Skin epidermis (tissue), 12 donors: ENCODE data around the gene INTS13.
"Not testable (repeated sequence)": the region's sequence is repeated elsewhere in the genome, so short reads cannot be mapped to it uniquely, and the experiment has no call there.

Experiments
- H3K27ac ChIP-seq, 21 experiments: fragments of 200-600 bp; sonication (generic) in 11 of 21; one replicate each; pipeline ENCODE4 v1.5.0; 2020; ENCODE audit warnings: mild to moderate bottlenecking in 3 of 21, inconsistent platforms in 2 of 21, moderate library complexity in 2 of 21
- H3K4me3 ChIP-seq, 7 experiments: fragments of 200-600 bp; sonication (generic) in 2 of 7; one replicate each; pipeline ENCODE4 v1.5.0; 2020; ENCODE audit warnings: inconsistent platforms in 2 of 7, mild to moderate bottlenecking in 2 of 7, moderate library complexity in 1 of 7

The INTS13 gene

GRCh38 chr12:26937863-26938700 lies at the start of gene INTS13, which contains the start of gene FGFR1OP2:
INTS13 (minus strand) TSS chr12:26937981; CDS start chr12:26936803, 1,178 bp downstream.
FGFR1OP2 (plus strand) TSS chr12:26938470; CDS start chr12:26954159, 15,689 bp downstream.
- Histone ChIP-seq H3K4me3 (peak within 1 kb of the TSS; percentile 73 to 94 (median 85)), H3K27ac (peak within 1 kb of the TSS; percentile 63 to 100 (median 98))

GRCh38 chr12:26982866-26983265 lies 45.1 kb upstream of the INTS13 start:
- no peak overlapping the region for H3K27ac ChIP-seq
- no peak overlapping the region for H3K4me3 ChIP-seq

- no peak overlapping the region for H3K4me3 ChIP-seq
- H3K27ac ChIP-seq = no peak overlapping the region
These were observed 42.0 kb upstream of the INTS13 start for GRCh38 chr12:26979733-26980132.

GRCh38 chr12:26978801-26979200 lies 41.0 kb upstream of the INTS13 start:
- Histone ChIP-seq H3K27ac (no peak overlapping the region), H3K4me3 (no peak overlapping the region)

GRCh38 chr12:26976687-26977086 lies 38.9 kb upstream of the INTS13 start:
- peak overlapping the region in 1 of 21 experiments; percentile 18 for H3K27ac ChIP-seq
- no peak overlapping the region for H3K4me3 ChIP-seq

GRCh38 chr12:26971963-26972362 lies 34.2 kb upstream of the INTS13 start:
- Histone ChIP-seq H3K27ac (no peak overlapping the region), H3K4me3 (no peak overlapping the region)

GRCh38 chr12:26970136-26970535 lies 32.4 kb upstream of the INTS13 start:
- H3K27ac ChIP-seq = no peak overlapping the region

GRCh38 chr12:26966842-26967241 lies 29.1 kb upstream of the INTS13 start:
- H3K27ac ChIP-seq = no peak overlapping the region
- no peak overlapping the region for H3K4me3 ChIP-seq

More at GRCh38 chr12:26970136-26970535, 32.4 kb upstream of the INTS13 start:
- H3K4me3 ChIP-seq = no peak overlapping the region

GRCh38 chr12:26963413-26963812 lies 25.6 kb upstream of the INTS13 start:
- Histone ChIP-seq H3K27ac (no peak overlapping the region), H3K4me3 (no peak overlapping the region)

GRCh38 chr12:26961803-26962202 lies 24.0 kb upstream of the INTS13 start:
- no peak overlapping the region for H3K27ac ChIP-seq
- no peak overlapping the region for H3K4me3 ChIP-seq

- not testable (repeated sequence) for H3K4me3 ChIP-seq, H3K27ac ChIP-seq
These were observed 23.6 kb upstream of the INTS13 start for GRCh38 chr12:26961391-26961790.

GRCh38 chr12:26954027-26954426 lies 16.2 kb upstream of the INTS13 start:
- H3K4me3 ChIP-seq = no peak overlapping the region
- no peak overlapping the region for H3K27ac ChIP-seq

GRCh38 chr12:26953447-26953846 lies 15.7 kb upstream of the INTS13 start:
- Histone ChIP-seq H3K27ac (no peak overlapping the region), H3K4me3 (no peak overlapping the region)

- no peak overlapping the region for H3K27ac ChIP-seq
- H3K4me3 ChIP-seq = no peak overlapping the region
These were observed 10.5 kb upstream of the INTS13 start for GRCh38 chr12:26948309-26948708.

GRCh38 chr12:26941215-26941594 lies 3.4 kb upstream of the INTS13 start:
- Histone ChIP-seq H3K4me3 (peak overlapping the region in 1 of 7 experiments; percentile 2), H3K27ac (peak overlapping the region in 6 of 21 experiments; percentile 13 to 99 (median 38))

GRCh38 chr12:26940516-26941214 lies 2.9 kb upstream of the INTS13 start:
- Histone ChIP-seq H3K27ac (peak overlapping the region in 6 of 21 experiments; percentile 11 to 99 (median 22)), H3K4me3 (peak overlapping the region in 1 of 7 experiments; percentile 2)

- peak overlapping the region in 2 of 21 experiments; percentile 99 for H3K27ac ChIP-seq
- H3K4me3 ChIP-seq = peak overlapping the region in 6 of 7 experiments; percentile 73 to 94 (median 88)
These were observed 2.2 kb upstream of the INTS13 start for GRCh38 chr12:26939953-26940352.

- Histone ChIP-seq H3K27ac (peak overlapping the region; percentile 63 to 100 (median 98)), H3K4me3 (peak overlapping the region; percentile 73 to 94 (median 85))
These were observed 1.5 kb upstream of the INTS13 start for GRCh38 chr12:26939192-26939832.

GRCh38 chr12:26938701-26939062 lies 901 bp upstream of the INTS13 start:
- peak overlapping the region; percentile 73 to 94 (median 85) for H3K4me3 ChIP-seq
- peak overlapping the region; percentile 63 to 100 (median 98) for H3K27ac ChIP-seq

- peak overlapping the region; percentile 73 to 94 (median 85) for H3K4me3 ChIP-seq
- peak overlapping the region; percentile 7 to 100 (median 98) for H3K27ac ChIP-seq
These were observed 328 bp downstream of the INTS13 start for GRCh38 chr12:26937443-26937862.
